K562 (cell line): ENCODE measurements around the gene PLEKHA5. TPM values are rescaled to one million over a fixed set of nuclear protein-coding genes. Genes with fewer than 3 reads are reported as not detected.

ENCODE experiments used
- ATAC-seq: fragments of 200-7000 bp; cut with Tn5 transposase; 3 replicates; pipeline ENCODE4 v1.9.1; 2020; ENCODE audit warnings: moderate library complexity
- BruUV-seq: library from RNA; stranded (reverse); fragments of 400-500 nt; replicated peaks from 2 replicates; lab custom pipeline; 2021; lab: Mats Ljungman, UMichigan
- CTCF ChIA-PET: fragments of 300-600 bp; formaldehyde crosslinking; extraction: SDS; loops from one replicate; lab custom pipeline; 2021; ENCODE audit warnings: low intra/inter-chr PET ratio; lab: Yijun Ruan, JAX
- POLR2A ChIA-PET: fragments of 300-600, 350-650 bp; sonication (Branson Sonifier 250); formaldehyde crosslinking; extraction: SDS; loops from one replicate; lab custom pipeline; 2021; ENCODE audit warnings: antibody characterized with exemption, inconsistent platforms; lab: Yijun Ruan, JAX
- DNase-seq, 4 experiments: peaks; one replicate each; pipeline versions ENCODE4 v3.0.0 to v3.0.0-alpha.2; 2011 to 2018; ENCODE audit warnings: low spot score in 3 of 4, mixed read lengths in 3 of 4; ENCODE audit errors: extremely low read depth in 1 of 4
- FAIRE-seq: peaks from 2 replicates; lab custom pipeline; 2011; peaks lifted over from hg19 to GRCh38; lab: Jason Lieb, UNC
- H2AFZ ChIP-seq: 2 replicates; pipeline ENCODE4 v1.6.0; 2011; ENCODE audit warnings: low read depth, low read length, control low read depth, inconsistent platforms
- H3K27ac ChIP-seq: fragments of 200-600 bp; 3 replicates; pipeline ENCODE4 v1.8.0; 2011; ENCODE audit warnings: low read depth, mild to moderate bottlenecking, control low read depth, inconsistent platforms, low read length, moderate library complexity, mixed read lengths; ENCODE audit errors: extremely low read depth
- H3K27me3 ChIP-seq, 2 experiments: fragments of 300-600 bp in 1 of 2; 2 replicates in 1 of 2; 3 replicates in 1 of 2; pipeline versions ENCODE4 v1.6.0 to v1.8.0; 2011; ENCODE audit warnings: inconsistent platforms in 2 of 2, low read length in 2 of 2, mild to moderate bottlenecking in 1 of 2, mixed read lengths in 1 of 2, moderate library complexity in 1 of 2; ENCODE audit not compliant: control insufficient read depth in 2 of 2, insufficient read depth in 2 of 2
- H3K36me3 ChIP-seq: fragments of 300-600 bp; 3 replicates; pipeline ENCODE4 v1.8.0; 2011; ENCODE audit warnings: mild to moderate bottlenecking, low read length, inconsistent platforms; ENCODE audit not compliant: control insufficient read depth, insufficient read depth
- H3K4me1 ChIP-seq, 2 experiments: fragments of 200-600 bp in 1 of 2; replicated peaks in 1 of 2; 2 replicates in 1 of 2; 3 replicates in 1 of 2; pipeline versions ENCODE4 v1.5.1 to v1.8.0; 2011; ENCODE audit warnings: inconsistent platforms in 2 of 2, low read length in 2 of 2, mild to moderate bottlenecking in 1 of 2, mixed read lengths in 1 of 2, moderate library complexity in 1 of 2; ENCODE audit not compliant: control insufficient read depth in 2 of 2, insufficient read depth in 2 of 2
- H3K4me2 ChIP-seq: 2 replicates; pipeline ENCODE4 v1.6.1; 2011; ENCODE audit warnings: low read length, control low read depth, inconsistent platforms, mixed read lengths; ENCODE audit not compliant: insufficient read depth
- H3K4me3 ChIP-seq: fragments of 200-600 bp; sonication (generic), shearing (Covaris generic); 2 replicates; pipeline ENCODE4 v1.5.1; 2016; ENCODE audit warnings: control low read depth, inconsistent platforms
- H3K79me2 ChIP-seq: fragments of 200-600 bp; 3 replicates; pipeline ENCODE4 v1.8.0; 2011; ENCODE audit warnings: low read length, inconsistent platforms; ENCODE audit not compliant: control insufficient read depth, insufficient read depth
- H3K9ac ChIP-seq, 2 experiments: 2 replicates each; pipeline versions ENCODE4 v1.6.0 to v1.6.1; 2011; ENCODE audit warnings: low read depth in 2 of 2, low read length in 2 of 2, control low read depth in 1 of 2, inconsistent platforms in 1 of 2, mild to moderate bottlenecking in 1 of 2, mixed read lengths in 1 of 2; ENCODE audit not compliant: insufficient read depth in 1 of 2
- H3K9me1 ChIP-seq: one replicate; pipeline ENCODE4 v1.6.0; 2011; ENCODE audit warnings: inconsistent platforms, mild to moderate bottlenecking, low read length, moderate library complexity; ENCODE audit not compliant: control insufficient read depth, insufficient read depth
- H3K9me3 ChIP-seq: replicated peaks from 2 replicates; pipeline ENCODE4 v1.5.1; 2011; ENCODE audit warnings: low read depth, low read length, inconsistent platforms; ENCODE audit not compliant: control insufficient read depth, insufficient read depth
- H4K20me1 ChIP-seq: replicated peaks from 2 replicates; pipeline ENCODE4 v1.6.1; 2011; ENCODE audit warnings: low read length, inconsistent platforms, mixed read lengths; ENCODE audit not compliant: control insufficient read depth, insufficient read depth
- ATF4 ChIP-seq: fragments of 450-650 bp; formaldehyde crosslinking; IDR thresholded peaks from 2 replicates; pipeline ENCODE4 v1.4.0; 2022; ENCODE audit warnings: mild to moderate bottlenecking, moderate library complexity
- EGR1 ChIP-seq: fragments of 450-650 bp; conservative IDR thresholded peaks from 2 replicates; pipeline ENCODE4 v1.6.1; 2017; ENCODE audit warnings: mild to moderate bottlenecking
- HOXB6 ChIP-seq: fragments of 250-450 bp; sonication (Bioruptor Pico); IDR thresholded peaks from 2 replicates; pipeline ENCODE4 v1.5.1; 2022; ENCODE audit warnings: mild to moderate bottlenecking, borderline replicate concordance
- LEF1 ChIP-seq: fragments of 450-650 bp; IDR thresholded peaks from 2 replicates; pipeline ENCODE4 v1.6.1; 2016; ENCODE audit warnings: mild to moderate bottlenecking
- MTA2 ChIP-seq: fragments of 450-650 bp; IDR thresholded peaks from 2 replicates; pipeline ENCODE4 v1.6.1; 2016; ENCODE audit warnings: low read depth
- NFIC ChIP-seq: fragments of 450-650 bp; IDR thresholded peaks from 2 replicates; pipeline ENCODE4 v1.6.1; 2017; ENCODE audit warnings: mild to moderate bottlenecking, inconsistent platforms
- NR0B1 ChIP-seq: fragments of 450-650 bp; IDR thresholded peaks from one replicate; pipeline ENCODE4 v1.6.1; 2018; ENCODE audit warnings: mild to moderate bottlenecking, moderate library complexity; ENCODE audit not compliant: partially characterized antibody
- RBM34 ChIP-seq: fragments of 200-400 bp; formaldehyde crosslinking; IDR thresholded peaks from 2 replicates; pipeline ENCODE4 v1.6.1; 2018; ENCODE audit warnings: low read length, borderline replicate concordance; ENCODE audit not compliant: insufficient read depth
- ZNF407 ChIP-seq: fragments of 450-650 bp; IDR thresholded peaks from 2 replicates; pipeline ENCODE4 v1.6.1; 2016; ENCODE audit warnings: low read depth
- WGBS: fragments of 100-300 bp; shearing (Covaris generic); methylation state at CpG from one replicate; pipeline ENCODE4 v1.1.6; 2016; ENCODE audit warnings: low coverage, mixed read lengths; ENCODE audit not compliant: insufficient coverage; ENCODE audit errors: missing lambda C conversion rate; 5-methylcytosine and 5-hydroxymethylcytosine counted together
- in situ Hi-C: fragments of 300-500 bp; cut with MboI; formaldehyde crosslinking; loops from 4 replicates; pipeline ENCODE4 v1.15.0; 2018; ENCODE audit warnings: inconsistent platforms, mixed read lengths
- intact Hi-C: fragments of 100-400 bp; cut with micrococcal nuclease; formaldehyde crosslinking; loops from 2 replicates; pipeline ENCODE4 v1.14.2; 2022
- polyA plus RNA-seq, 8 experiments: library from polyadenylated mRNA; depleted of rRNA in 4 of 8; stranded (reverse) in 5 of 8; unstranded in 3 of 8; fragments of >200 nt; fragmentation: Nextera tagmentation in 2 of 8; fragmentation: Illumina TruSeq in 1 of 8; extraction: Ambion mirVana in 2 of 8; extraction: Trizol in 1 of 8; gene quantifications; 2 replicates each; pipeline versions ENCODE4 v1.2.1 to v1.2.3, GENCODE V29; 2011 to 2014; ENCODE audit warnings: inconsistent platforms in 1 of 8, missing spikeins in 1 of 8
- total RNA-seq, 7 experiments: library from RNA; depleted of rRNA in 6 of 7; stranded (reverse); fragments of >200 nt in 6 of 7; fragmentation: Illumina TruSeq in 2 of 7; extraction: Trizol in 2 of 7; gene quantifications; 2 replicates each; pipeline versions ENCODE4 v1.2.1 to v1.2.3, GENCODE V29; 2011 to 2021; ENCODE audit warnings: low replicate concordance in 1 of 7

Gene PLEKHA5
- total and polyA plus RNA-seq, 9 of the 15 experiments (the other 6 are each of a cell fraction or from before 2014, with no cell fraction given) = 7.2 to 26.2 (median 17.4) TPM

- TF ChIP-seq NR0B1 = no peak
- TF ChIP-seq, all 486 proteins: peak for 0
Observed at GRCh38 chr12:19166387-19166786, 36.9 kb downstream of the PLEKHA5 start (continued).

GRCh38 chr12:19166956-19167355, 37.4 kb downstream of the PLEKHA5 start:
- Histone ChIP-seq H3K4me1 (no peaks in the 10 kb centered on the region), H4K20me1 (no peaks in the 10 kb centered on the region), H3K27ac (no peak overlapping the region), H3K9me1 (no peaks in the 10 kb centered on the region), H2AFZ (no peak overlapping the region), H3K79me2 (peaks cover 8% of the 10 kb centered on the region; the same call in 2 of the 3 replicates), H3K9me3 (no peaks in the 10 kb centered on the region), H3K4me2 (no peak overlapping the region), H3K9ac (no peak overlapping the region), H3K36me3 (no peaks in the 10 kb centered on the region), H3K27me3 (no peaks in the 10 kb centered on the region), H3K4me3 (no peak overlapping the region)
- POLR2A ChIA-PET = no interaction called here
- DNase-seq = no peak
- no TSS peak for BruUV-seq
- ATAC-seq = no peak
- no peak for TF ChIP-seq HOXB6
- TF ChIP-seq NFIC = no peak
- TF ChIP-seq ATF4 (CRISPR knock-in tag) = no peak
- TF ChIP-seq MTA2 = no peak
- no peak for TF ChIP-seq EGR1
- no peak for TF ChIP-seq RBM34
- TF ChIP-seq ZNF407 = no peak
- TF ChIP-seq LEF1 = no peak
- WGBS = 50% methylated on average over 2 of the region's 2 CpGs
- CTCF ChIA-PET = no interaction called here
- in situ Hi-C loops (no loop called here), intact Hi-C loops (no loop called here)
- no peak for FAIRE-seq
